ENCODE data around the gene CPA4. TPM values are rescaled to one million over a fixed set of nuclear protein-coding genes. Genes with fewer than 3 reads are reported as not detected.

CPA4 gene
- polyA plus RNA-seq, 3 donors: 0.13 to 0.59 (median 0.31) TPM

GRCh38 chr7:130274296-130274695 lies 18.7 kb upstream of the CPA4 start:
- no peak for DNase-seq

- no peak for DNase-seq
These were observed 17.9 kb upstream of the CPA4 start for GRCh38 chr7:130274983-130275591.

GRCh38 chr7:130275826-130276297 lies 17.1 kb upstream of the CPA4 start:
- DNase-seq: no peak

- DNase-seq: no peak
These were observed 15.9 kb upstream of the CPA4 start for GRCh38 chr7:130276796-130277762.

GRCh38 chr7:130277763-130278643 lies 15.0 kb upstream of the CPA4 start:
- DNase-seq: peak; percentile 88

- DNase-seq: peak; percentile 82
These were observed 14.1 kb upstream of the CPA4 start for GRCh38 chr7:130278860-130279259.

GRCh38 chr7:130279286-130279685 lies 13.7 kb upstream of the CPA4 start:
- DNase-seq: no peak

GRCh38 chr7:130279906-130280305 lies 13.1 kb upstream of the CPA4 start:
- no peak for DNase-seq

GRCh38 chr7:130281260-130281659 lies 11.7 kb upstream of the CPA4 start:
- no peak for DNase-seq

GRCh38 chr7:130286881-130287280 lies 6.1 kb upstream of the CPA4 start:
- no peak for DNase-seq

GRCh38 chr7:130288168-130288567 lies 4.8 kb upstream of the CPA4 start:
- no peak for DNase-seq

GRCh38 chr7:130288829-130289228 lies 4.1 kb upstream of the CPA4 start:
- DNase-seq: no peak

GRCh38 chr7:130289478-130289877 lies 3.5 kb upstream of the CPA4 start:
- no peak for DNase-seq

- no peak for DNase-seq
These were observed 2.2 kb upstream of the CPA4 start for GRCh38 chr7:130290745-130291144.

GRCh38 chr7:130293521-130293920 lies 560 bp downstream of the CPA4 start:
- DNase-seq: no peak

- DNase-seq: no peak
These were observed 1.4 kb downstream of the CPA4 start for GRCh38 chr7:130294314-130294713.

GRCh38 chr7:130296221-130296951 lies 3.4 kb downstream of the CPA4 start:
- DNase-seq: no peak

- peak; percentile 45 for DNase-seq
These were observed 4.9 kb downstream of the CPA4 start for GRCh38 chr7:130297628-130298543.

GRCh38 chr7:130298544-130299326 lies 5.8 kb downstream of the CPA4 start:
- DNase-seq: no peak

Data from renal pelvis (tissue), 4 donors.